Measurements from ENCODE around the gene RNF133. TPM values are rescaled to one million over a fixed set of nuclear protein-coding genes. Genes with fewer than 3 reads are reported as not detected.
"Not testable (repeated sequence)": the region's sequence is repeated elsewhere in the genome, so short reads cannot be mapped to it uniquely, and the experiment has no call there.

Gene RNF133
- total and polyA plus RNA-seq, 2 donors (not counting 1 experiment from before 2014, with no cell fraction given): not detected

DNA sequence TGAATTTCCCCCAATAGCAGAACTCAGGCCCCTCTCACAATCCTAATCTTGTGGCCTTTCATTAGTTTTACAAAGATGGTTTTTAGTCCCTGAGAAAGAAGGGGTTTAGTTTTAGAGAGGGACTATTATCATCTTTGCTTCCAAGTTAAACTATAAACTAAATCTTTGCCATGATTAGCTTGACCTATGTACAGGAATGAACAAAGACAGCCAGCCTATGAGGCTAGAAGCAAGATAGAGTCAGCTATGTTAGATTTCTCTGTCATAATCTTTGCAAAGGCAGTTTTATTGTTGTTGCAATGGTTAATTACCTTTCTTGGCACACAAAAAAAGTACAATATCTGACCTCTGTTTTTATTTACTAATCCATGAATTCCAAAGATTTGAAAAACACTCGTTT lies 19.1 kb downstream of the RNF133 start:
- ATAC-seq (ENCODE audit: low read depth) (no peak), DNase-seq (no peak)
- no peaks in the 10 kb centered on the region for H4K20me1 ChIP-seq (ENCODE audit: control insufficient read depth, insufficient read depth, low read length, poor library complexity, severe bottlenecking)
- no peak for TF ChIP-seq EZH2 (IDR thresholded peaks at IDR 0.05; ENCODE audit: borderline replicate concordance, insufficient read depth, low read depth, low read length, poor library complexity, severe bottlenecking)
- TF ChIP-seq, protein P1, sequence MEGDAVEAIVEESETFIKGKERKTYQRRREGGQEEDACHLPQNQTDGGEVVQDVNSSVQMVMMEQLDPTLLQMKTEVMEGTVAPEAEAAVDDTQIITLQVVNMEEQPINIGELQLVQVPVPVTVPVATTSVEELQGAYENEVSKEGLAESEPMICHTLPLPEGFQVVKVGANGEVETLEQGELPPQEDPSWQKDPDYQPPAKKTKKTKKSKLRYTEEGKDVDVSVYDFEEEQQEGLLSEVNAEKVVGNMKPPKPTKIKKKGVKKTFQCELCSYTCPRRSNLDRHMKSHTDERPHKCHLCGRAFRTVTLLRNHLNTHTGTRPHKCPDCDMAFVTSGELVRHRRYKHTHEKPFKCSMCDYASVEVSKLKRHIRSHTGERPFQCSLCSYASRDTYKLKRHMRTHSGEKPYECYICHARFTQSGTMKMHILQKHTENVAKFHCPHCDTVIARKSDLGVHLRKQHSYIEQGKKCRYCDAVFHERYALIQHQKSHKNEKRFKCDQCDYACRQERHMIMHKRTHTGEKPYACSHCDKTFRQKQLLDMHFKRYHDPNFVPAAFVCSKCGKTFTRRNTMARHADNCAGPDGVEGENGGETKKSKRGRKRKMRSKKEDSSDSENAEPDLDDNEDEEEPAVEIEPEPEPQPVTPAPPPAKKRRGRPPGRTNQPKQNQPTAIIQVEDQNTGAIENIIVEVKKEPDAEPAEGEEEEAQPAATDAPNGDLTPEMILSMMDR (IDR thresholded peaks at IDR 0.05): no peak
- H3K4me3 Mint-ChIP-seq: no peak overlapping the region
- peaks cover 0 to 3% (median 0%) of the 10 kb centered on the region in 3 donors for H3K9me3 ChIP-seq (ENCODE audit: control extremely low read depth in 1 of 3, control insufficient read depth in 2 of 3, insufficient read depth in 1 of 3, low read length in 2 of 3)
- H3K9ac ChIP-seq (ENCODE audit: low read length): no peak overlapping the region
- no peaks in the 10 kb centered on the region for H3K27me3 Mint-ChIP-seq
- no peaks in the 10 kb centered on the region for H3K4me1 Mint-ChIP-seq
- H3K4me1 ChIP-seq (ENCODE audit: control insufficient read depth in 2 of 2, insufficient read depth in 2 of 2, low read length in 2 of 2): no peaks in the 10 kb centered on the region
- no peak overlapping the region for H3K4me2 ChIP-seq (replicated peaks; ENCODE audit: low read depth, low read length, poor library complexity, severe bottlenecking)
- no peak overlapping the region for H3K27ac ChIP-seq (ENCODE audit: low read length in 2 of 2)
- no peak overlapping the region for H3K27ac Mint-ChIP-seq
- H3K4me3 ChIP-seq (ENCODE audit: control extremely low read depth in 1 of 5, extremely low read depth in 1 of 5, insufficient read depth in 1 of 5, low read depth in 2 of 5, low read length in 4 of 5): no peak overlapping the region
- intact Hi-C loops (cut with micrococcal nuclease): no loop called here
- H3K79me2 ChIP-seq (ENCODE audit: control insufficient read depth, insufficient read depth, low read length): no peaks in the 10 kb centered on the region
- H3K9me3 Mint-ChIP-seq (ENCODE audit: insufficient read depth): peaks cover 6% of the 10 kb centered on the region
- ChIA-PET POLR2A (no interaction called here), CTCF (no interaction called here)
- no CpG with 5 or more reads among the region's 1 CpG for WGBS (ENCODE audit: insufficient coverage)
- no peaks in the 10 kb centered on the region for H3K27me3 ChIP-seq (replicated peaks in 1 of 4; ENCODE audit: control extremely low read depth in 1 of 4, control insufficient read depth in 3 of 4, insufficient read depth in 4 of 4, low read length in 3 of 4)
- H2AFZ ChIP-seq (ENCODE audit: insufficient read depth, low read depth, low read length, poor library complexity, severe bottlenecking): no peak overlapping the region
- no peaks in the 10 kb centered on the region for H3K36me3 ChIP-seq (replicated peaks in 1 of 2; ENCODE audit: control extremely low read depth in 1 of 2, control insufficient read depth in 1 of 2, extremely low read depth in 1 of 2, insufficient read depth in 2 of 2, low read length in 1 of 2)

DNA sequence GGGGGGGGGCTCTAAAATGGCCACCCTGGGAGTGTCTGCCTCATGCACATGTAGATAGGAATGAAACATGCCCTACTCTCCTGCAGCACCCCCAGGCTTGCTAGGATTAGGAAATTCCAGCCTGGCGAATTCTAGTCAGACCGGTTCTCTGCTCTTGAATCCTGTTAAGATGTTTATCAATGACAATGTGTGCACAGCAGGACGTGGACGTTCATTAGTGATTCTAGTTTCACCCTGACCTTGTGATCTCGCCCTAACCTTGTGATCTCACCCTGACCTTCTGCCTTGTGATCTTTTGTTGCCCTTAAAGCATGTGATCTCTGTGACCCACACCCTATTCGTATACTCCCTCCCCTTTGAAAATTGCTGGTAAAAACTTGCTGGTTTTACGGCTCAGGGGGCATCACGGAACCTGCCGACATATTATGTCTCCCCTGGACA lies 19.6 kb downstream of the RNF133 start:
- H3K4me3 Mint-ChIP-seq; H3K9me3 Mint-ChIP-seq (ENCODE audit: insufficient read depth); H4K20me1 ChIP-seq (ENCODE audit: control insufficient read depth, insufficient read depth, low read length, poor library complexity, severe bottlenecking); H3K27ac Mint-ChIP-seq; H3K36me3 ChIP-seq (replicated peaks in 1 of 2; ENCODE audit: control extremely low read depth in 1 of 2, control insufficient read depth in 1 of 2, extremely low read depth in 1 of 2, insufficient read depth in 2 of 2, low read length in 1 of 2); H3K4me1 ChIP-seq (ENCODE audit: control insufficient read depth in 2 of 2, insufficient read depth in 2 of 2, low read length in 2 of 2); H3K27me3 ChIP-seq (replicated peaks in 1 of 4; ENCODE audit: control extremely low read depth in 1 of 4, control insufficient read depth in 3 of 4, insufficient read depth in 4 of 4, low read length in 3 of 4); H3K9ac ChIP-seq (ENCODE audit: low read length); H3K4me1 Mint-ChIP-seq; ATAC-seq (ENCODE audit: low read depth); H3K27me3 Mint-ChIP-seq; H3K9me3 ChIP-seq (ENCODE audit: control extremely low read depth in 1 of 3, control insufficient read depth in 2 of 3, insufficient read depth in 1 of 3, low read length in 2 of 3); H3K79me2 ChIP-seq (ENCODE audit: control insufficient read depth, insufficient read depth, low read length); POLR2A ChIA-PET; H2AFZ ChIP-seq (ENCODE audit: insufficient read depth, low read depth, low read length, poor library complexity, severe bottlenecking); CTCF ChIA-PET; DNase-seq; H3K27ac ChIP-seq (ENCODE audit: low read length in 2 of 2); intact Hi-C loops (cut with micrococcal nuclease); H3K4me2 ChIP-seq (replicated peaks; ENCODE audit: low read depth, low read length, poor library complexity, severe bottlenecking); H3K4me3 ChIP-seq (ENCODE audit: control extremely low read depth in 1 of 5, extremely low read depth in 1 of 5, insufficient read depth in 1 of 5, low read depth in 2 of 5, low read length in 4 of 5): not testable (repeated sequence)
- 75% methylated on average over 8 of the region's 9 CpGs for WGBS (ENCODE audit: insufficient coverage)

Measured in B cell (primary cell).